NCI-H345 treated with DMSO at 0.1 percent for 48 hours (cell line): ENCODE data around the gene IRF2BP2.

Experiments
- DNase-seq: peaks from one replicate; lab custom pipeline; 2025; ENCODE audit not compliant: unreplicated experiment; lab: John Stamatoyannopoulos, UW

Gene IRF2BP2

GRCh38 chr1:234559902-234560676, 49.9 kb downstream of the IRF2BP2 start:
- DNase-seq = no peak

- no peak for DNase-seq
Observed at GRCh38 chr1:234559152-234559901, 50.7 kb downstream of the IRF2BP2 start.

- no peak for DNase-seq
Observed at GRCh38 chr1:234558330-234558836, 51.6 kb downstream of the IRF2BP2 start.

- no peak for DNase-seq
Observed at GRCh38 chr1:234556245-234556943, 53.6 kb downstream of the IRF2BP2 start.

GRCh38 chr1:234555390-234556024, 54.5 kb downstream of the IRF2BP2 start:
- no peak for DNase-seq

- no peak for DNase-seq
Observed at GRCh38 chr1:234554698-234555311, 55.2 kb downstream of the IRF2BP2 start.
